GM12878 (cell line): ENCODE measurements around the gene FSTL4. TPM values are rescaled to one million over a fixed set of nuclear protein-coding genes. Genes with fewer than 3 reads are reported as not detected.

Source experiments
- ATAC-seq: fragments of 200-7000 bp; cut with Tn5 transposase; 3 replicates; pipeline ENCODE4 v1.9.1; 2020; ENCODE audit warnings: mild to moderate bottlenecking, moderate library complexity
- BruUV-seq: library from RNA; stranded (reverse); fragments of 400-500 nt; replicated peaks from 2 replicates; lab custom pipeline; 2021; lab: Mats Ljungman, UMichigan
- CTCF ChIA-PET: fragments of 300-600 bp; sonication (Branson Sonifier 250); formaldehyde crosslinking; extraction: SDS; loops from one replicate; lab custom pipeline; 2021; ENCODE audit warnings: inconsistent platforms; lab: Yijun Ruan, JAX
- POLR2A ChIA-PET: fragments of 350-600 bp; formaldehyde crosslinking; extraction: SDS; loops from one replicate; lab custom pipeline; 2021; ENCODE audit warnings: inconsistent platforms; lab: Charles Lee
- RAD21 ChIA-PET: fragments of 300-600 bp; sonication (Branson Sonifier 250); formaldehyde crosslinking; loops from one replicate; lab custom pipeline; 2023; ENCODE audit warnings: antibody characterized with exemption; ENCODE audit not compliant: unreplicated experiment; lab: Charles Lee
- SMC1A ChIA-PET: fragments of 300-600 bp; sonication (Branson Sonifier 250); formaldehyde crosslinking; loops from one replicate; lab custom pipeline; 2023; ENCODE audit not compliant: unreplicated experiment, uncharacterized antibody; lab: Charles Lee
- DNase-seq: peaks from one replicate; pipeline ENCODE4 v3.0.0-alpha.2; 2011; ENCODE audit warnings: low read depth, low spot score
- FAIRE-seq: peaks from 3 replicates; lab custom pipeline; 2011; peaks lifted over from hg19 to GRCh38; lab: Jason Lieb, UNC
- H2AFZ ChIP-seq: 2 replicates; pipeline ENCODE4 v1.6.0; 2011; ENCODE audit warnings: low read depth, low read length, control low read depth; ENCODE audit not compliant: control insufficient read depth
- H3K27ac ChIP-seq: 2 replicates; pipeline ENCODE4 v1.5.1; 2011; ENCODE audit warnings: control low read depth; ENCODE audit not compliant: control insufficient read depth, insufficient read depth
- H3K27me3 ChIP-seq, 2 experiments: replicated peaks in 1 of 2; 2 replicates each; pipeline versions ENCODE4 v1.6.0 to v1.6.1; 2011; ENCODE audit warnings: low read length in 1 of 2; ENCODE audit not compliant: control insufficient read depth in 2 of 2, insufficient read depth in 2 of 2
- H3K36me3 ChIP-seq, 2 experiments: 2 replicates each; pipeline ENCODE4 v1.5.1; 2011; ENCODE audit warnings: low read length in 1 of 2; ENCODE audit not compliant: control insufficient read depth in 2 of 2, insufficient read depth in 2 of 2
- H3K4me1 ChIP-seq: 2 replicates; pipeline ENCODE4 v1.6.1; 2011; ENCODE audit warnings: mild to moderate bottlenecking, low read length, moderate library complexity, mixed read lengths; ENCODE audit not compliant: control insufficient read depth, insufficient read depth
- H3K4me2 ChIP-seq: 2 replicates; pipeline ENCODE4 v1.6.0; 2011; ENCODE audit warnings: control low read depth; ENCODE audit not compliant: control insufficient read depth, insufficient read depth
- H3K4me3 ChIP-seq: fragments of 200-600 bp; sonication (generic); 2 replicates; pipeline ENCODE4 v1.5.1; 2016
- H3K79me2 ChIP-seq: 2 replicates; pipeline ENCODE4 v1.6.0; 2011; ENCODE audit warnings: low read length; ENCODE audit not compliant: control insufficient read depth, insufficient read depth
- H3K9ac ChIP-seq: 2 replicates; pipeline ENCODE4 v1.8.0; 2011; ENCODE audit warnings: low read length, control low read depth, mixed read lengths; ENCODE audit not compliant: control insufficient read depth, insufficient read depth
- H3K9me3 ChIP-seq: replicated peaks from 3 replicates; pipeline ENCODE4 v1.5.1; 2011; ENCODE audit warnings: mild to moderate bottlenecking, low read length; ENCODE audit not compliant: control insufficient read depth, insufficient read depth
- H4K20me1 ChIP-seq: 2 replicates; pipeline ENCODE4 v1.6.0; 2011; ENCODE audit not compliant: control insufficient read depth, insufficient read depth
- BHLHE40 ChIP-seq, 2 experiments: fragments of 450-650 bp in 1 of 2; IDR thresholded peaks; 2 replicates each; pipeline ENCODE4 v1.6.1; 2011 to 2017; ENCODE audit warnings: low read depth in 2 of 2, borderline replicate concordance in 1 of 2, improper control_type of control experiment in 1 of 2, low read length in 1 of 2, mild to moderate bottlenecking in 1 of 2
- ELK1 ChIP-seq: IDR thresholded peaks from 2 replicates; pipeline ENCODE4 v1.6.1; 2012; ENCODE audit warnings: low read depth, low read length, improper control_type of control experiment
- FOS ChIP-seq: IDR thresholded peaks from 3 replicates; pipeline ENCODE4 v1.6.1; 2011; ENCODE audit warnings: borderline replicate concordance; ENCODE audit not compliant: insufficient read length; ENCODE audit errors: extremely low read depth
- FOXM1 ChIP-seq: IDR thresholded peaks from 2 replicates; pipeline ENCODE4 v1.6.1; 2012; ENCODE audit warnings: low read depth, mild to moderate bottlenecking, inconsistent platforms, low read length, moderate library complexity
- MEF2A ChIP-seq: IDR thresholded peaks from 2 replicates; pipeline ENCODE4 v1.6.1; 2011; ENCODE audit warnings: low read depth, mild to moderate bottlenecking, low read length, moderate library complexity; ENCODE audit not compliant: insufficient read depth
- MLLT1 ChIP-seq: fragments of 450-650 bp; IDR thresholded peaks from 2 replicates; pipeline ENCODE4 v1.6.1; 2016; ENCODE audit warnings: mild to moderate bottlenecking
- MXI1 ChIP-seq: fragments of 150-350 bp; IDR thresholded peaks from 2 replicates; pipeline ENCODE4 v1.6.1; 2011; ENCODE audit warnings: low read depth, mild to moderate bottlenecking, inconsistent platforms, low read length, improper control_type of control experiment
- RB1 ChIP-seq: fragments of 450-650 bp; formaldehyde crosslinking; IDR thresholded peaks from 2 replicates; pipeline ENCODE4 v1.6.1; 2017; ENCODE audit warnings: mild to moderate bottlenecking, borderline replicate concordance
- RUNX3 ChIP-seq: IDR thresholded peaks from 2 replicates; pipeline ENCODE4 v1.6.1; 2012; ENCODE audit warnings: low read length, inconsistent platforms
- SMC3 ChIP-seq: IDR thresholded peaks from 2 replicates; pipeline ENCODE4 v1.6.1; 2011; ENCODE audit warnings: low read length, improper control_type of control experiment, borderline replicate concordance
- SRF ChIP-seq, 2 experiments: IDR thresholded peaks; 2 replicates each; pipeline ENCODE4 v1.6.1; 2011; ENCODE audit warnings: low read depth in 2 of 2, low read length in 2 of 2, mild to moderate bottlenecking in 1 of 2, moderate library complexity in 1 of 2
- SUPT20H ChIP-seq: IDR thresholded peaks from 2 replicates; pipeline ENCODE4 v1.6.1; 2011; ENCODE audit warnings: low read depth, mild to moderate bottlenecking, low read length, moderate library complexity, borderline replicate concordance; ENCODE audit not compliant: control insufficient read depth
- TCF12 ChIP-seq: IDR thresholded peaks from 2 replicates; pipeline ENCODE4 v1.6.1; 2011; ENCODE audit warnings: low read depth, mild to moderate bottlenecking, low read length
- ZNF217 ChIP-seq: fragments of 450-650 bp; IDR thresholded peaks from 2 replicates; pipeline ENCODE4 v1.6.1; 2017; ENCODE audit warnings: antibody characterized with exemption, mild to moderate bottlenecking
- ZNF384 ChIP-seq: IDR thresholded peaks from 2 replicates; pipeline ENCODE4 v1.6.1; 2012; ENCODE audit warnings: low read depth, mild to moderate bottlenecking, low read length, improper control_type of control experiment, borderline replicate concordance
- ZSCAN29 ChIP-seq: fragments of 450-650 bp; IDR thresholded peaks from 2 replicates; pipeline ENCODE4 v1.6.1; 2017; ENCODE audit warnings: mild to moderate bottlenecking, moderate library complexity
- WGBS: methylation state at CpG from one replicate; pipeline ENCODE4 v1.1.6; 2016; ENCODE audit warnings: low lambda C conversion rate; ENCODE audit not compliant: insufficient replicate concordance, insufficient coverage; ENCODE audit errors: missing lambda C conversion rate; 5-methylcytosine and 5-hydroxymethylcytosine counted together
- in situ Hi-C: fragments of 300-500 bp; cut with MboI; formaldehyde crosslinking; loops from 9 replicates; pipeline ENCODE4 v1.14.3; 2018; ENCODE audit warnings: mixed read lengths
- intact Hi-C: fragments of 100-400 bp; cut with micrococcal nuclease; formaldehyde crosslinking; loops from one replicate; pipeline ENCODE4 v1.14.2; 2022; ENCODE audit not compliant: unreplicated experiment
- polyA plus RNA-seq, 11 experiments: library from polyadenylated mRNA; depleted of rRNA in 4 of 11; unstranded in 6 of 11; stranded (reverse) in 5 of 11; fragments of >200 nt; fragmentation: Nextera tagmentation in 4 of 11; fragmentation: Illumina TruSeq in 1 of 11; extraction: Ambion mirVana in 4 of 11; extraction: Trizol in 1 of 11; gene quantifications; 1 replicate in 1 of 11; 2 replicates in 10 of 11; pipeline versions ENCODE4 v1.2.1 to v1.2.3, GENCODE V29; 2011 to 2016; ENCODE audit warnings: inconsistent platforms in 2 of 11, missing spikeins in 2 of 11, low read depth in 1 of 11
- total RNA-seq, 4 experiments: library from RNA; depleted of rRNA in 3 of 4; stranded (reverse); fragments of >200 nt in 3 of 4; fragmentation: Illumina TruSeq in 1 of 4; extraction: Trizol in 1 of 4; gene quantifications; 2 replicates each; pipeline versions ENCODE4 v1.2.1 to v1.2.3, GENCODE V29; 2013 to 2021

Gene FSTL4
- total and polyA plus RNA-seq, 10 of the 15 experiments (the other 5 are each of a cell fraction or from before 2014, with no cell fraction given), result 0.01 to 0.79 (median 0.21) TPM; not detected in 6

- no peak for TF ChIP-seq ZNF217
- peak; percentile 36; the same call in 1 of the 2 replicates for TF ChIP-seq FOXM1
- TF ChIP-seq MEF2A, result 0 out of 2 replicates have a peak, but pooled peaks have one; percentile 44
- TF ChIP-seq MXI1, result no peak
- no peak for TF ChIP-seq SUPT20H
- TF ChIP-seq RB1, result no peak
- 0 out of 2 replicates have a peak, but pooled peaks have one; percentile 19 for TF ChIP-seq TCF12
- TF ChIP-seq ZSCAN29, result no peak
- peak; percentile 91 for TF ChIP-seq ELK1
- no peak for TF ChIP-seq ZNF384
- no peak for TF ChIP-seq SMC3
- peak; percentile 36; the same call in 1 of the 2 replicates for TF ChIP-seq RUNX3
Observed at GRCh38 chr5:133396814-133397213, 215.5 kb downstream of the FSTL4 start (continued).

DNA sequence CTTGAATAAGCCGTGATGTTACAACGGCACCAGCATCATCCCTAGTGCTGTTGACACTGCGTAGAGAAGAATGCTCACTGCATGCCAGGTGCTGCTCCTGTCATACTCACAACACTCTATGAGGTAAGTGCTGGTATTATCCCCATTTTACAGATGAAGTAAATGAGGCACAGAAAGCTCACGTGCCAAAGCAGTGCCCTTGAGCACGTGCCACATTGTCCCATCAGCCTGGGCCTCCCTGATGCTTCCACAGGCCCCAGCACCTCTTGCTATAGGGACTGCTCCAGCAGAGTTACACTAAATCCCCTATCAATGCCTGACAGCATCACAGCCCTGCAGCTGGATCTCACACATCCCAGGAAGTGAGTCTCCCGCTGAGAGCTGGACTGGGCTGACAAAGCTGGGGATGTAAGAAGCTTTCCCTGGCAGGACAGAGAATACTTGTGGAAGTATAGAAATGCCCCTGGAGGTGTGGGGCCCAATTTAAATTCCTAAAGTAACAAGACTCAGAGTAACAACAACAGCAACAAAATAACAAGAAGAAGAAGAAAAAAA lies 216.1 kb downstream of the FSTL4 start:
- no peaks in the 10 kb centered on the region for H3K36me3 ChIP-seq
- FAIRE-seq (no peak), ATAC-seq (no peak), DNase-seq (no peak)
- no TSS peak for BruUV-seq
- RAD21 ChIA-PET, result interaction anchor here (2.2 kb wide), 1 partner anchor 27 kb away, joined by 10 read pairs; no protein-coding TSS in a partner anchor
- intact Hi-C loops, result no loop called here
- SMC1A ChIA-PET, result interaction anchor here (1.0 to 1.6 kb wide), 4 partner anchors 10 to 41 kb away, joined by 4 to 8 read pairs (median 4); no protein-coding TSS in a partner anchor
- POLR2A ChIA-PET, result no interaction called here
- WGBS, result 59% methylated on average over 6 of the region's 6 CpGs
- peaks cover 31% of the 10 kb centered on the region for H3K4me1 ChIP-seq
- no peaks in the 10 kb centered on the region for H4K20me1 ChIP-seq
- H3K27me3 ChIP-seq, result no peaks in the 10 kb centered on the region
- H3K9ac ChIP-seq, result no peak overlapping the region
- in situ Hi-C loops, result no loop called here
- CTCF ChIA-PET, result interaction anchor here (1.0 to 2.8 kb wide), 6 partner anchors 28 to 286 kb away, joined by 3 to 16 read pairs (median 4); no protein-coding TSS in a partner anchor
- no peak for TF ChIP-seq SRF (IDR thresholded peaks at IDR 0.05; ENCODE audit: low read depth in 2 of 2, low read length in 2 of 2)
- TF ChIP-seq FOS, result no peak
- no peak for TF ChIP-seq MLLT1
- TF ChIP-seq BHLHE40 (IDR thresholded peaks at IDR 0.05; ENCODE audit: borderline replicate concordance in 1 of 2, low read depth in 2 of 2, low read length in 1 of 2), result peak in 1 of 2 experiments; percentile 51; a peak in 1 of 4 replicates
- H3K4me2 ChIP-seq, result peak overlapping the region; percentile 76; the same call in 1 of the 2 replicates
- H3K79me2 ChIP-seq, result no peaks in the 10 kb centered on the region
- no peak overlapping the region for H2AFZ ChIP-seq
- H3K9me3 ChIP-seq, result no peaks in the 10 kb centered on the region
- no peak overlapping the region for H3K4me3 ChIP-seq
- no peak overlapping the region for H3K27ac ChIP-seq
